NOMO-1 (cell line): ENCODE results near the gene MYO1C.
A peak's percentile ranks its signal among the peaks of the same experiment; 100 is the strongest.
"Not testable (repeated sequence)": the region's sequence is repeated elsewhere in the genome, so short reads cannot be mapped to it uniquely, and the experiment has no call there.

Experiments
- DNase-seq, 2 experiments: peaks; one replicate each; lab custom pipeline; 2025; ENCODE audit not compliant: unreplicated experiment in 2 of 2; lab: John Stamatoyannopoulos, UW

Gene MYO1C

DNA sequence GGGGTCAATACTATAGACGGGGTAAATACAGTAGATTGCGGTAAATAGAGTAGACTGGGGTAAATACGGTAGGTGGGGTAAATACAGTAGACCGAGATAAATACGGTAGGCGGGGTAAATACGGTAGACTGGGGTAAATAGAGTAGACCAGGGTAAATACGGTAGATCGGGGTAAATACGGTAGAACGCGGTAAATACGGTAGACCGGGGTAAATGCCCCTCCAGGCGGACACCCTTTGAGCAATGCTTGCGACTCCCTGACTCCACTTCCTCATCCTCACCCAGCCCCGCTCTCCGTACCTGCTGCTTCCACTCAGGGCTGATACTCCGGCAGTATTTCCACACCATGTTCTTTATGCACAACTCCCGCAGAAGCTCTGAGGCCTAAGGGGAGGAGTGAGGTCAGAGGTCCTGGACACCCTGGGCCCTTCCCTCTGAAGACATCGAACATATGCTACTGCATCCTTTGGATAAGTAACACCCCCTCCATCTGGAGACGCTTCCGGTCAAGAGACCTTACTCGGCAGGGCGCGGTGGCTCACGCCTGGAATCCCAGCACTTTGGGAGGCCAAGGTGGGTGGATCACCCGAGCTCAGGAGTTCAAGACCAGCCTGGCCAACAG, 23.1 kb downstream of the MYO1C start:
- DNase-seq = no peak

DNA sequence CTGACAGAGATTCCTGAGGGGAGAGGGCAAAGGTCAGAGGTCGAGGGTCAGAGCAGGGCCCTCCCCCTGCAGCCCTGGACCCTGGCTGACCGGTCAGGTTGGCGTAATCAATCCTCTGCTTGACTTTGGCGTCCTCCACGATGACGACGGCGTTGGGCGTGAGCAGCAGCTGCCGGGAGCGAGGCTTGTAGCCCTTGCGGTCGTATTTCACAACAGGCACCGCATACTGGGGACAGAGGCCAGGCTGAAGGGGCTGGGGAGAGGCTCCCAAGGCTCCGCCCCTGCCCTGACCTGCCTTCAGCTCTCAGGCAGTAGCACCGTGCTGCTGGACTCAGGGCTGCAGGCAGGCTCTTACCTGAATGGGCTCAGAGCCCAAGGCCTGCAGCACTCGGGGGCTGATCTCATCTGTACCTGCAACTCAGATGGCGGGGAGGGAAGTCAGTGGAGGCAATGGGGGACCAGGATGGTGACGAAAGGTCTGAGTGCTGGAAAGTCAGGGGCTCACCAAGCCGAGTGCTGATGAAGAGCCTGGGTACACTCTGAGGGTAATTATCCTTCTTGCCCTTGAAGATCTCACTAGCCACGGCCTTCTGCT, 24.5 kb downstream of the MYO1C start:
- DNase-seq = peak; percentile 84 to 88

DNA sequence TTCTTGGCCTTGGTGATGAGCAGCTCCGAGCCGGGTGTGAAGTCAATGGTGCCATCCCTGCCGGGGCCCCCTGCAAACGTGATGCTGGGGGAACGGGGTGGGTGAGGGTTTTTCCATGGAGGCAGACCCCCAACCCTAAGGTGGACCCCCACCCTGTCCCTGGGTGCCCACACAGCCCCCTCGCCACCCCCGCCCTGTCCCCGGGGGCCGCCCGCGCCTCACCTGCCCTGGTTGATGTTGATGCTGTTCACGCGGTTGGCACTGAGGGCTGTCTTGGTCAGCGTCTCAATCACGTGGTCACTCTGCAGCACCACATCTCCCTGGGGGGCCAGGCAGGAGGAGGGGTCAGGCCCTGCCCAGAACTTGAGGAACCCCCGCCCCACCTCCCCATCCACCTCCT, 25.2 kb downstream of the MYO1C start:
- DNase-seq = no peak

- DNase-seq = no peak
These were observed 28.3 kb downstream of the MYO1C start for GRCh38 chr17:1464186-1464585.

GRCh38 chr17:1462164-1463112, 30.0 kb downstream of the MYO1C start:
- no peak for DNase-seq

DNA sequence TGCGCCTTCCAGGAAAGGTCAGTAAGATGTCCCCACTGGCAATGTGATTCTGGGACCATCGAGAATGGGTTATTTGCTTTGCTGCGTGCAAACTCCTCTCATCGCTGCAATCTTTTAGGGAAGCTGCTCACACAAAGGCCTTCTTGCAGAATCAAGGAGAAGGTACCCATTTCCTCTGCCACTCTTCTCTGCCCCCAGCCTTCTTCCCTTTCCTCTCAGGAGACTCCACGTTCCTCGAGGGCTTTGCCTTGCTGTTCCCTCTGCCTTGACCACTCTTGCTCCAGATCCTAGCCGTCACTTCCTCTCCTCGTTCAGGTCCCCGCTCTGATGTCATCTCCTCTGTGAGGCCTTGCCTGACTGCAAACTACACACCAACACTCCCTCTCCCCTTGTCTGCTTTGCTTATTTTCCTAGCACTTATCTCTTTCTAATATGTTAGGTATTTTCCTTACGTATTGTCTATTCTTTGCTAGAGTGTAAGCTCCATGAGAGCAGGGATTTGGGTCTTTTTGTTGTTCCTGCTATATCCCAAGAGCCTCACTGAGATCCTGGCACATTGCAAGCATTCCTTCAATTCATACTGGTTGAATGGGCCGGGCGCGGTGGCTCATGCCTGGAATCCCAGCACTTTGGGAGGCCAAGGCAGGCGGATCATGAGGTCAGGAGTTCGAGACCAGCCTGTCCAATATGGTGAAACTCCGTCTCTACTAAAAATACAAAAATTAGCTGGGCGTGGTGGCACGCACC, 31.1 kb downstream of the MYO1C start:
- DNase-seq = peak in 1 of 2 experiments; percentile 30

GRCh38 chr17:1460233-1460632, 32.3 kb downstream of the MYO1C start:
- no peak for DNase-seq

DNA sequence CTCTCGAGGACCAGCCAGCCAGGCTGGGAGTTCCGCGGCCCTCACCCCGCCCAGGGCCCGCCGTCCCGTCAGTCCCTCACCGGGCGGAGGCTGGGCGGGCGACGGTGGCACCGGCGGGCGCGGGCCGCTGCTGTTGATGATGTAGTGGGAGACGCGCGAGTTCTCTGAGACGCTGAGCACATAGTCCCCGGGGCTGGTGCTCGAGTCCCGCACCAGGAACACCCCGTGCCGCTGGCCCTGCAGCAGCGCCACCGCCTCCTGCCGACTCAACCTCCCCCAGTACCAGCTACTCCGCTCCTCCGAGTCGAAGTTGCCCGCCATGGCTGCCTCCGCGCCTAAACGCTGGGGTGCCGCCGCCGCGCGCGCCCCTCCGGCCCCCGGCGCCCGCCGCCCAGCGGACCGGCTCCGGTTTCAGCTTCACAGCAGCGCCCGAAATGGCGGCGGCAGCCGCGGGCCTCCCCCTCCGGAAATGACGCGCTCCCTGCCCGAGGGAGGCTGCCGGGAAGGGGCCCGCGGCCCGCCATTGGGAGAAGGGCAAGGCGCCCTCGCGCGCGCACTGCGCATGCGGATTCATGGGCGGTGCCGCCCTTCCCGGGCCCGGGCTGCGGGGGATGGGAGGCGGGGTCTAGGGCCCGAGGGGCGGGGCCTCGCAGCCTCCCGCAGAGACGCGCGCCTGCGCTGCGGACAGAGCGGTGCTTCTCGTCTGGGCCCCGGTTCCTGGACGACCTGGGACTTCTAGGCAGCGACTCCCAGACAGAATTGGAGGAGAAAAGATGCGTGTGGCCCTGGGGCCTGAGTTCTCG, 36.5 kb downstream of the MYO1C start, which contains the start of gene CRK:
CRK (minus strand) TSS at position 436 of the 803 bp plus-strand sequence; CDS start at position 321, 115 bp downstream.
- peak; percentile 91 to 94 for DNase-seq

DNA sequence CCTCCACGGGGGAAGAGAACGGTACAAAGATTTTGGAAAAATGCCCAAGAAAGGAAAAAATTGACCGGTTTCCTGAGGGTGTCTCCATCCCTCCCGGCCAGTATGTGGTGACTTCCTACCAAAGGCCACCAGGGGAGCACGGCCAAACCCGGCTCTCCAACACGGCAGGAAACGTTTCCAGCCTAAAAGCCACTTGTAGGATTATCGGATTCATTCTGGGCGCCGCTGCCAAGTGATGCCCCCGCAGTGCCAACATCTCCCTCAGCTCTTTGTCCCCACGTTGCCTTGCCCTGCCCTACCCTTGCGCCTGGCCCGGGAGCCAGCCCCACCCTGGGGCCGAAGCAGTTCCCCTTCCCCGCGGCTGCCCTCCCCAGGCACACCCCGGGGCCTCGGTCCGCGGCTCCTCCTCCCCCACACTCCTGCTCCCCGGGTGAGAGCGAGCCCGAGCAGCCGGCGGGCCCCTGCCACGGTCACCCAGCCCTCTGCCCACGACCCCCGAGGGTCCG, 37.1 kb downstream of the MYO1C start:
- DNase-seq = peak; percentile 46 to 68

DNA sequence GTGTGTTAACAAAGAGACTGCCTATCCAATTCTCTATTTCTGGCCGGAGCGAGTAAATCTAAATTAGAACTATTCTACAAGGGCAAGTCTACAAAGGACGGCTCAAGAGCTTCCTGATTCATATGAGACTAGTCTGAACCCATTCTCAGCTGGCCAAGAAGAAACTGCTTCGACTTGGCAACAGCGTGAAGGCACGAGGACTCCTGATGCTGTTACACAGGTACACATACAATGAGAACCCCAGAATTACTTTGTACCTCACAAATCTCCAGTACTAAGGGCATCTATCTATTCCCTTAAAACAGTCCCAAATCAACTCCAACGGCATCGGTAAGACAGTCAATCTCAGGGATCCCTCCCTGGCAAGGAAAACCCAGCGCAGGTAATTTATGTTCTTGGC, 37.9 kb downstream of the MYO1C start:
- no peak for DNase-seq

GRCh38 chr17:1453694-1454093, 38.8 kb downstream of the MYO1C start:
- DNase-seq = not testable (repeated sequence)

DNA sequence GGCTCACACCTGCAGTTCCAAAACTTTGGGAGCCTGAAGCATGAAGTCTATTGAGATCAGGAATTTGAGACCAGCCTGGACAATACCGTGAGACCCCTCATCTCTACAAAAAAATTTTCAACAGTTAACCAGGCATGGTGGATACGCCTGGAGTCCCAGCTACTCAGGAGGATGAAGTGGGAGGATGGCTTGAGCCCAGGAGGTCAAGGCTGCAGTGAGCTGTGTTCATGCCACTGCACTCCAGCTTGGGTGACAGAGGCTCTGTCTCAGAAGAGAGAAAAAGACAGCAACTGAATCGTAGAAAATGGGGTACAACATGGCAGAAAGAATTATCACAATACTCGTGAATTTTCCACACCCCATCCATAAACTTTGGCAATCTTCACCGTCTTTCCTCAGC, 39.6 kb downstream of the MYO1C start:
- DNase-seq = no peak

DNA sequence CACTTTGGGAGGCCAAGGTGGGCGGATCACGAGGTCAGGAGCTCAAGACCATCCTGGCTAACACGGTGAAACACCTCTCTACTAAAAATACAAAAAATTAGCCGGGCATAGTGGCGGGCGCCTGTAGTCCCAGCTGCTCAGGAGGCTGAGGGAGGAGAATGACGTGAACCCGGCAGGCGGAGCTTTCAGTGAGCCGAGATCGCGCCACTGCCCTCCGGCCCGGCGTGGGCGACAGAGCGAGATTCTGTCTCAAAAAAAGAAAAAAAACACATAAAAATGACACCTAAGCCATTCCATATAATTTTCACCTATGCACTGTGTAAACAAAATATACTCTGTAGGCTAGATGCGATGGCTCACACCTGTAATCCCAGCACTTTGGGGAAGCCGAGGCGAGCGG, 42.2 kb downstream of the MYO1C start:
- not testable (repeated sequence) for DNase-seq

GRCh38 chr17:1449412-1449967, 43.0 kb downstream of the MYO1C start:
- DNase-seq = no peak

DNA sequence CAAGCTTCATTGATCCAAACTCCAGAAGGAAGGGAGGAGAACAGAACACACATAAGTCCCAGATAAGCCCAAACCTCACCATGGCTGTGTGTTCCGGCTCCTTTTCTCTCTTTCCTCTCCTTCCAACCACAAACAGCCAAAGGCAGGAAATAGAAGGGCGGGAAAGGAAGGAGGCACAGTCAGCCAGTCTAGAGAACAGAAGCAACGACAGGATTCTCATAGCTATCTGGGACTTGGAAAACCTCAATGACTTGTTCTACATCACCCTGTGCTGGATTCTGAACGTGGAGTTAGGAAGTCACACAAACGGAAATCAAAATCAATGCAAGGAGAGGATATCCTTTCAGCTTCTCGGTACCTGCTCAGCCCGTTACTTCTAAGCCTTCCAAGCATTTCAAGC, 45.4 kb downstream of the MYO1C start:
- DNase-seq = no peak

DNA sequence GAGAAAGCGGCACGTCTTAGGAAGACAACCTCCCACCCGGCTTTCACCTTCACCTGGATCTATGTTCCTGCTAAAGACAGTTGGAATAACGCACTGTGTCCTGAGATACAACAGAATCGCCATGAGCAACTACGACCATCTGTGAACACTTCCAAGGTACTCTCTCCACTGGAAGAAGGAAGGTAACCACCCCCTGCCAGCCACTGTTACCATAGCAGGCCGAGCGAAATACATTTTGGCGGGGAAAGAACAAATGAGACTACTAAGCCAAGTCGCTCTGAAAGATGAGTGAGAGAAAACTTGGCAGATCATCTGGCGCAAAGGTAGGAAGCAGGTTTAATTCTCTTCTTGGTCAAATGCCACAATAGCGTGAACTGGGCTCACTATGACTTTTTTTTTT, 46.3 kb downstream of the MYO1C start:
- DNase-seq = no peak

- not testable (repeated sequence) for DNase-seq
These were observed 46.8 kb downstream of the MYO1C start for GRCh38 chr17:1445695-1446094.

GRCh38 chr17:1442721-1443120, 49.8 kb downstream of the MYO1C start:
- DNase-seq = not testable (repeated sequence)

- DNase-seq = no peak
These were observed 50.3 kb downstream of the MYO1C start for GRCh38 chr17:1442187-1442586.
